HTERT RPE-1 (cell line): ENCODE measurements around the gene TASP1.

Source experiments
- in situ Hi-C: fragments of 300-500 bp; cut with MboI; formaldehyde crosslinking; loops from 4 replicates; pipeline ENCODE4 v1.14.3; 2020; ENCODE audit warnings: low sequenced_read_pairs

The TASP1 gene

DNA sequence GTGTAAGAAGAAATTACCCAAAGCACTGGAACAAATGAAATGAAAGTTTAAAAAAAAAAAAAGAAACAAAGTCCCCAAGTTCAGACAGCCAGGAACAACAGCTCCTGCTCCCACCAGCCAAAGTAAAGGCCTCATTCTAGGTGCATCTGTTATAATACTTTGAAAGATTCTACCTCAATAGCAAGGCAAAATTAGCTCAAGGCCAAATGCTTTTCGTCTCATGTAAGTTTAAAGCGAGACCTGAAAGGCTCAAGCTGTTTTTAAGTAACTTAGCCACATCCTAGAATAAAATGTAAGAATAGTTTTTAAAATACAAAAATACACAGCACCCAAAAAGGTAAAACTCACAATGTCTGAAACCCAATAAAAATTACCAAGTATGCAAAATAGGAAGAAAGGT lies 64.7 kb downstream of the TASP1 start:
- in situ Hi-C loops = no loop called here

DNA sequence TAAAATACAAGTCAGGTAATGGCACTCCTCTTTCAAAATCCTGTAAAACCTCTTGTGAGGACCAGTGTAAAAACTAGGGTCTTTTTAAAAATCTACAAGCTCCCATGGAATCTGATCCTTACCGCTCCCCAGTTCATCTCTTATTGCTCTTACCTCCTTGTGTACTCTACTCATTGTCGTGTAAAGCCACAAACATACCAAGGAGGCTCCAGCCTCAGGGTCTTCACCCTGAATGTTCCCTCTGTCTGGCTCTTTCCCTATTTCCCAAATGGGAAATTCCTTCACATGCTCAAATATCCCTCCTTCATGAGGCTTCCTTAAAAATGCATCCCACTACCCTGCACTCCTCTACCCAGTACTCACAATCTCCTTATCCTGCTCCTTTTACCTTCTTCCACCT lies 67.1 kb downstream of the TASP1 start:
- in situ Hi-C loops = no loop called here

DNA sequence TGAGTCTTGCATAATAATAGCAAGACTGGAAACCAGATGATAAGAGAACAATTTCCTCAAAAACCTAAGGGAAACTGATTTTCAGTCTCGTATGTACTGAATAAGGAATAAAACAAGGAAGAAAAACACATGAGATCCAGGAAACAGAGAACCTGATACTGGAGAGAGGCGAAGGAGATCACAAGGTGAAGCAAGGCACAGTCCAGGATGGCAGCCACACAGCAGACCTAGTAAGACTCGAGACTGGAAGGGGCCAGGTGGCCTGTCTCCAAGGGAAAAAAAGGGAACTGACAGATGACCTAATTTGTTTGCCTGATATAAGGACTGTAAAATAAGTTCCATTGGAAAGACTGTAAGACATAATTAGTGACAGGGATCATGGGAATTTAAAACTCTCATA lies 71.1 kb downstream of the TASP1 start:
- in situ Hi-C loops = no loop called here

DNA sequence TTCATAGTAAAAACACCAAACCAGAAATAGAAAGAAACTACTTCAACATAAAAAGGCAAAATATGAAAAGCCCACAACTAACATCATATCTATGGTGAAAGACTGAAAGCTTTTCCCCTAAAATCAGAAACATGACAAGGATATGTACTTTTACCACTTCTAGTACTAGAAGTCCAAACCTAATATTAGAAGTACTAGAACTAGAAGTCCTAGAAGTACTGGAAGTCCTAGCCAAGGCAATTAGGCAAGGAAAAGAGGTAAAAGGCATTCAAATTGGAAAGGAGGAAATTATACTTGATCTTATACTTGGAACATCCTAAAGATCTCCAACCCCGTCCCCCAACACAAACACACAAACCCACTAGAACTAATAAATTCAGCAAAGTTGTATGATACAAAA lies 74.9 kb downstream of the TASP1 start:
- in situ Hi-C loops = no loop called here

DNA sequence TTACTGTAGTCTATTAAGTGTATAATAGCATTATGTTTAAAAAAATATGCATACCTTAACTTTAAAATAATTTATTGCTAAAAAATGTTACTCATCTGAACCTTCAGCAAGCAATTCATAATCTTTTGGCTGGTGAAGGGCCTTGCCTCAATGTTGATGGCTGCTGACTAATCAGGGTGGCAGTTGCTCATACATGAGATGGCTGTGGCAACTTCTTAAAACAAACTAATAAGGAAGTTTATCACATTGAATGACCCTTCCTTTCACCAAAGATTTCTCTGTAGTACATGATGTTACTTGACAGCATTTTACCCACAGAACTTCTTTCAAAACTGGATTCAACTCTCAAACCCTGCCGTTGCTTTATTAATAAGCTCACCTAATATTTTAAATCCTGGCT lies 84.0 kb downstream of the TASP1 start:
- in situ Hi-C loops = no loop called here

DNA sequence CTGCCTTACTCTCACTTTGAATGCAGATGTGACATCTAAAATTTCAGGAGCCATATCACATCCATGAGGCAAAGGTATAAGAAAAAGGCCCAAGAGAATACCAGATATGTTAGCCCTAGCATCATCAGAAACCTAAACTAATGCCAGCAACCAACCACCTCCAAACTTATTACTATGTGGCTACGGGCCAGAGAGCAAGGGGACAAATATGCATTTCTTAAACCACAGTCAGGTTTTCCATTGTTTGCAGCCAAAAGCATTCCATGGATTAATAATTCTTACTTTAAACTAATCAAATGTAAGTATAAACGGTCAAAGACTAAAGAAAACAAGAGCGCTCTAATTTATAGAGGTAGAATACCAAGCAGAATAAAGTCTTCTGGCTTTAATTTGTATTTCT lies 84.7 kb downstream of the TASP1 start:
- in situ Hi-C loops = no loop called here

DNA sequence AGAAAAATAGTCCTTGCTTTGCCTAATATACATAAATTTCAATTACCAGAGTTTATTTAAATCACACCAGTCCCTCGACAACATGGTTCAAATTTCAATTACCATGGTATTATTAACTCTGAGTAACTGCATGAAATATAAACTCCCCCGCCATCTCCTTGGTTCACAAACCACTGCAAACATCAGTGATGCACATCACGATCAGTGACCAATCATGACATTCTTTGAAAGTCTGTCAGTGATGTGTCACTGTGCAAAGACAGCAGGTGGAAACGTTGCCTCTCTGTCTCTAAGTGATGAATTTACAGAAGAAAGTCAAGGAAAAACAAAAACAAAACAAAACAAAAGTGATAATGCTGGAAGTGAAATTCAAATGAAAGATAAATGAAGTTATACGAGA lies 86.7 kb downstream of the TASP1 start:
- in situ Hi-C loops = no loop called here

DNA sequence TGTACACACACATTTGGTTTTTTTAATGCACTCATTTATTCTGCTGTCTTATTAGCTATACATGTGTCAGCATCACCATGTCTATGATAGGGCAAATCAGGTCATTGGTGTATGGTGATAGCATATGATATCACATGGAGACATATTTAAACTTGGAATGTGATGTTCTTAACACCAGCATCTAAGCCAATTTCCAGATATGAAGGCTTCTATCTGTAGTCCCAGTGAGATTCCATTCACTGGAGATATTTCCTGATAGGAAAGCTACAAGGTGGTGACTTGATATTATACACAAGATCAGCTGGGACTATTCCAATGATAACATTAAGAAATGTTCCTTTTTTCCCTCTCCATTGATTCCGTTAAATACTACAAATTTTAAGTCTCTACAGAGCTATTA lies 89.3 kb downstream of the TASP1 start:
- in situ Hi-C loops = no loop called here

DNA sequence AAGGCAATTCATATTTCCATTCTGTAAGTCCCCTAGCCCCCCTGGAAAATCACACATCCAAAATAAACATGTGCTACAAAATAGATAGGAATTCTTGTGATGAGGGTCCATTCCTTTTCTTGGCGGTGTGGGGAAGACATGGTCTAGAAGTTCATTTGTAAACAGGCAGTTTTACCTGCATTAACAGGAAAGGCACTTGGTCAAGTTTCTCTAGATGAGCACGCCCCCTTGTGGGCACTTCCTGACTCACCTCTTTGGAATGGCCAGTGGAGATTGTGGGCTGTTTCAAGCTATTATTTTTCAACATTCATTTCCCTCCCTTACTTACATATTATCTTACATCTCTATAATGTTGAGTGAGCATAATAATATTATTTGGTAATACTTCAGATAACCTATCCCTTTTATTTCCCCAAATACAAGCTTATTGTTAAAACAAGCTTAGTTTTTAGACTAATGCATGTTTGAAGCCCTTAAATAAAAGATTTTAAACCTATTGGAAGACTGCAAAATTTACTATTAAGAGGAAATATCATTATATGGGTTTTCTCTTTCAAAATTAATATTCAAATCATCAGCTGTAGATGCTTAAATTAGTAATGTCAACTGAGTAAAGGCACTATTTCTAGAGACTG lies 92.1 kb downstream of the TASP1 start:
- in situ Hi-C loops = no loop called here

DNA sequence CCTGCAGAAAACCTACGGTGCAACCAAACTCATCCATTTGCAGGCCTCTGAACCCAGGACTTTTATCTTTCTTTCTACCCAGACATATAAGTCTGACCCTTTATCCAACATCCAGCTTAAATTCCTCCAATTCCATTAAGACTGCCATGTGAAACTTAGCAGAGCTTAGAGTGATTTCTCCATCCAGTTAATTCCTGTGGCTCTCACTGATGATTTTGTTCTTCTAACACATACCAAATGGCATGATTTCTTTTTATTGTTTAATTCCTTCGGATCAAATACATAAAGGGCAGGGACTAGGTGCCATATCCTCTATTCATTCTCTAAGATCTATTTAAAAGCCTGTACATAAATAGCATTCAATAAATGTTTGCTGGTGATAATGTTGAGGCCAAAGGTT lies 92.9 kb downstream of the TASP1 start:
- in situ Hi-C loops = no loop called here

DNA sequence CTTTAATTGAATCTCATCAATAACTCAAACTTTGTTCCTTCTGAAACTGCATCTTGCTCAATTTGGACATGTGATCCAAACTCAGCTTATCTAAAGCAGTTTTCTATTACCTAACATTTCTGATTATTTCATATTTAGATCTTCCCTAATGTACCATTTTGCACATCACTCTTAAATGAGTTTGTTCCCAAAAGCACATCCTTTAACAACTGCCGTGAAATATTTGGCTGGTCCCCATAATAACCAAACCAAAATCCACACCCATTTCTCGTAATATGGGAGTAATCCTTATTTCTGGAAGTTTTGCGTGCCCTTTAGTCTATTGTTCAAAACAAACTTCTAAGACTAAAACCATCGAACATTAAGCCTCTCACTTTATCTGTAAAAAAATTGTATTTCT lies 94.9 kb downstream of the TASP1 start:
- in situ Hi-C loops = no loop called here

DNA sequence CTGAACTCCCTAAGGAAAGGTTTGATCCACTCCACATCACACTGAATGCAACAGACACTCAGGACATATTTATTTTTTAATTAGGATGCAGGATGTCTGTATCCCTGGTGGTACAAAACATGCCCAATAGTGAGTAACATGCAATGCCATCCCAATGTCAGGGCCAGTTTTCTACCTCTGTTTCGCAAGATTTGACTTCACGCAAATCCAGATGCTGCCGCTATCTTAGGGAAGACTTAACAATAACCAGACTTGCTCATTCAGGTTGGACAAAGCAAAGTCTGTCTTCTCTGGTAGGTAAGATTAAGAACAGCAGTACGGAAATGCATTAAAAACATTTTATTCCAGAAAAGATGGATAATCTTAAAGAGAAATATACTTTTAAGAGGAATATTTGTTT lies 103.1 kb downstream of the TASP1 start:
- in situ Hi-C loops = no loop called here

DNA sequence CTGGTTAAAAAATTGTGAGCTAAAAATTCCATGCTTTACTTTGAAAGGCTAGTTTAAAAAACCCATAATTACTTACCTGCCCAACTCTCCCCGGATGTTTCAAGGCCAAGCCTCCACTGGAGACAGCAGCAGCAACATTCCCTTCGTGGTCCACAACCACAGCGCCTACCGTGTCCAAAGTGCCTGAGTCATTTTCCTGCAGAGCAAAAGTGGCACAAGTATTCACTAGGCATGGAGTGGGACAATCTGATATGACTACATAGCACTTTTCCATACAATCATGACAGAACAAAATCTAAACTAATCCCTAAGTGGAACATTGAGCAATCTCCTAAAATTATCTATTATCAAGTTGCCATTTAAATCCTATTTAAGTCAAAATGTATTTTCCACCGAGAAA lies 104.8 kb downstream of the TASP1 start:
- in situ Hi-C loops = no loop called here

DNA sequence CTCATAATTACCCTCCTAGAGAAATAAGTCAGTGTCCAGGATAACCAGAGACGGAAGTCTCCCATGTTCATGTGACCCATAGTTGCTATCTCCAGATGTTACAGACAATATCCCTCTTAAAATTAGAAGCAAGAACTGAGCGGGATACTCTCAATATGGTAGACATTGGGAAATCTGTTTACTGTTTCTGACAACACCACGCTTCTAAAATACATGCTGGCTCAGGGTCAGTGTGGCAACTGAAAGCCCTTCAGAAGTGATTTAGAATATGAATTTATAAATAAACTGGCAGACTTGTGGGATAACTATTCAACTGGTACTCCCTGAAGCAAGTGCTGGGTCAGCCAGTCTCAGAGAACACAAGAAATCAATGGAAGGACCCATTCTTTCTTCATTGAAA lies 108.6 kb downstream of the TASP1 start:
- in situ Hi-C loops = no loop called here

DNA sequence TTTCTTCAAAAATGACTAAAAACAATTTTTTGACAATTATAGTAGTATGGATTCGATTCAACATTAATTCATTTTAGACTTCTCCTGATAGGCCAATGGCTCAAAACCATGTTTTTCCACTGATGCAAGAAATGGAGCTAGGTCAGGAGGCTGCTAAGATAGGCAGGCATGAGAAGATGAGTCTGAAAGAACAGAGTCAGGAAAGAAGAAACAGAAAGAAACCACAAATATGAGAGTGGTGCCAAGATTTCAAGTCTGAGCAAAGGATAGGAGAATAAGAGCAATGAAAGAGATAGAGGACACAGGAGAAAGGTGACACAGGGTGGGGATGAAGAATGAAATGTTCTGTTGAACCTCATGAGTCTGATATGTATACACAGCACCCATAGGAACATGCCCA lies 112.2 kb downstream of the TASP1 start:
- in situ Hi-C loops = no loop called here

DNA sequence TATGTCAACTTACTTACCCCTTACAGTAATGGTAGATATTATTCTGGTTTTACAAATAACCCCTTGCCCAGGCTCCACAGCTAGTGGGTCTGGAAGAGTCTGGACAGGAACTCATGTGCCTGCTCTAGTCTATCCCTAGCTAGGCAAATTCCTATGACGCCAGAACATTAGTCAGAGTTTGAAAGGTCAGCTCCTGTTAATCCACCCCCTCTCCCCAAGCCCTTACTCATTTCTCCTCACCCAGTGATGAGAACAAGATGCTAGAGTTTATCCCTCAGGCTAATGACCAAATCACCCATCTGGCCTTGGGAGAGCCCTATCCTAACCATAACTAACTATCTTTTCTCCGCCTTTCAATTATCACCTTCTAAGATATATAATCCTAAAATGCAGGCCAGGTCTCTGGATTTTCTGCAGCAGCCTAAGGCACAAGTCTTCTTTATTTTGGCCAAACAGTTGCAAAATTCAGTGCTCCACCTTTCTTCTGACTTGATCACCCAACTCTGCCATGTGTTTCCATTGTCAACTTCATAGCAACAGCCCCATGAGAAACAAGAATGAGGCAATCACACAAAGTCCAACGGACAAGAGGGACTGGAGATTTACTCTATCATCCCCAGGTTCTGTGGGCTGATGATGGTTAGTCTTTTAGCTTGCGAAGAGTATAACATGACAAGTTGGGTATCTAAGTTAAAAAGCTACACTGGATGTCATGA lies 113.3 kb downstream of the TASP1 start:
- in situ Hi-C loops = no loop called here

DNA sequence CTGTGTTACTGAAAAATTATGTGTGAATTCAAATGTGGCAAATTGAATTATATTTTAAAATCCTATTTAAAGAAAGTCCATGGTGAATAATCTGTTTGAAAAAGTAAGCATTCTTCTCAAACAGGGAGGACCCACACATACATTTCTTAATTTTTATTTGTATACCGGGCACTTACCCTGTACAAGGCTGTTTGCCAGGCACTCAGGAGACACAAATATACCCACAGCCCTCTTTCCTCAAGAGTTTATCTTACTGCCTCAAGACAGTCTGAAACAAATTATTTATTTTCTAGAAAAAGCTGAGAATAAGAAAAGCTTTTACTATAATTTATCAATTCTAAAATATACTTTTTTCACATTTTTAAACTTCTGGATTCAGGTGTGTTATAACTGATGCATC lies 114.4 kb downstream of the TASP1 start:
- in situ Hi-C loops = no loop called here

DNA sequence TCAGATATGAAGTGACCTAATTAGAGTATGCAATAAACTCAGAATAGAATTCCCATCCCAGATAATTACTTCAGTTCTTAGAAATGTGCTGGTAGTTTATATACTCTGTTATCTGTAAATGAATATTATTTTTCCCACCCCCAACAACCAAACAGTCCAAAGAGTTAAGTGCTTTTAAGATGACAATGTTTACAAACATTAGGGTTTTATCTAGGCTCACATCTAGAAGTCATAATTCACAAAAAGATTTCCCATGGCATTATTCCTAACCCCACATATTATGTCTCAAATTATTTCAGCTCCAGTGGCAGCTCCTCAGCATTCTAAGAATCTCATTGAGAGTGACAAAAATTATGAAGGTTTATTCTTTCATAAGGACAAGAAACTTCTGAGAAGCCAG lies 120.9 kb downstream of the TASP1 start:
- in situ Hi-C loops = no loop called here

DNA sequence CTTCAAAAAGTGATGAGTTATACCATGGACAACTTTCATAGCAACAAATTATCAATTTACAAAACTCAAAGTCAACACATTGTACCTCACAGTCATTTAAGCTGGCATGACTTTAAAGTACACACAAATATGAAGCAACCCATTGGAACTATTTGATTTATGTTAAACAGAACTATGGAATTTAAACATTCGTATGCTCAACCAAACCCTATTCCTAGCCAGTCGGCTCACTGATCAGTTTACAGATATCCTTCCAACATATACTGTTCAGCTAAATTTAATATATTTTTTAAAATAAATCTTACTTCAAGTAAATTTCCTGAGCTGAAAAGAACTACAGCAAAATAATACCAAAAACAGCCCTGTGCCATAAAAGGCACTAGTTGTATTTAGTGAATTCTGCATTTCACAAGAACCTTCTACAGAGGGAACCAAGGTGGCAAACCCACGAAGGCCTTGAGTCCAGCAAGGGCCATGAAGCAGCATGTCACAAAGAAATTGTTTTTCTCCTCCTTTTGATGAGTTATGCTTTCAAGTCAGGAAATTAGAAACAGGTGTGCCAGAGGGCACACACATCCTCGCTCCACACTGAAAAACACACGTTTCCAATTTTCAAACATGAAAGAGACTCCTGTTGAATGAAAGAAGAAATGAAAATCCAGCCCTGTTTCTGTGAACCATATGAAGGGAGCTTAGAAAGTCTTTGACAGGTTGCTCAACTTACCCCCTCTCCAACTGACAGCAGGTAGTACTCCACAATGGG lies 122.8 kb downstream of the TASP1 start:
- in situ Hi-C loops = no loop called here

DNA sequence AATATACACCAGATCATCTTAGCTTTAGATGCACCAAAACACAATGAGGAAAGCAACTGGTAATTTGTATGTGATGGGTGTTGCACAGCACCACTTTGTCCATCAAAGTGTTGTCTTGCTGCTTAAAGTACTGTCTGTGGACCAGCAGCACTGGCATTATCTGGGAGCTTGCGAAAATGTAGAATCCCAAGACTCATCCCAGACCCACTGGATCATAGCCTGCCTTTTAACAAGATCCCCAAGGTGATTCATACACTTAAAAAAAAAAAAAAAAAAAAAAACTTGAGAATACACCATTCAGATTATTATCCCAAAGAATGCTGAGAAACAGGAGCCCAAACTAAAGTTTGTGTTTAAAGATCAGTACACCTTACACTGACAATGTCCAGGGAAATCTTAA lies 123.4 kb downstream of the TASP1 start:
- in situ Hi-C loops = no loop called here

DNA sequence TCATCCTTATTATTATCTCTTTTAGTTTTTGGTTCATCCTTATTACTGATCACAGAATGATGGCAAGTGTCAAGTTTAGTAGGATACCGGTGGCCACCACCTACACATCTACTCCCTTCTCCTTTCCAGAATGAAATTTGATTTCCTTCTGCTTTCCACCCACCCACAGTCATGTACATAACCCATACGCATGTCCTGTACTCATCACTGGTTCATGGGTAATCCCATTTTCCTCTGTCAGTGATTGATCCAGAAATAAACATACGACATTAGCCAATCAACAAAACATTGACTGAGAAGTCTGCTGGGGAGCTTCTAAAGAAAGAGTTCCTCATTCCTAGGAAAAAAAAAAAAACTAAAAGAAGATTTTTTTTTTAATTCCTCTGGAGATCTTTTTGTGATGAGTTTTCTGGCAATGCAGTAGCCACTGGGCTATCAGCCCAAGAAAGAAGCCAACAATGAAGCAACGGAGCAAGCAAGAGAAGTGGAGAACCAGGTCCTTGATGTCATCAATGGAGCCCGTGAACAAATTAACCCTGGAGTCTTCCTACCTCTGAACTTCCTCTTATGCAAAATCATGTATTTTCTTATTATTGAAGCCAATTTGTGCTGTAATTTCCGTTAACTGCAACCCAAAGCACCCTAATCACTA lies 127.8 kb downstream of the TASP1 start:
- in situ Hi-C loops = no loop called here

DNA sequence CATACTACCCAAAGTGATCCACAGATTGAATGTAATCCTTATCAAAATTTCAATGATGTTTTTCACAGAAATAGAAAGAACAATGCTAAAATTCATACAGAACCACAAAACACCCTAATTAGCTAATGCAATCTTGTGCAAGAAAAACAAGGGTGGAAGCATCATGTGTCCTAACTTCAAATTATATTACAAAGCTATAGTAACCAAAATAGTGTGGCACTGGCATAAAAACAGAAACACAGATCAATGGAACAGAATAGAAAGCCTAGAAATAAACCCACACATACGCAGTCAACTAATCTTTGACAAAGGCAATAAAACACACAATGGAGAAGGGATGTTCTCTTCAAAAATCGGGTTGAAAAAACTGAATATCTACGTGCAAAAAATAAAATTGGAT lies 131.1 kb downstream of the TASP1 start:
- in situ Hi-C loops = no loop called here
